ENCODE measurements around the gene TNFRSF4.

Gene TNFRSF4

GRCh38 chr1:1169429-1170214, 44.3 kb downstream of the TNFRSF4 start:
- no peak for DNase-seq (ENCODE audit: low read depth)

DNA sequence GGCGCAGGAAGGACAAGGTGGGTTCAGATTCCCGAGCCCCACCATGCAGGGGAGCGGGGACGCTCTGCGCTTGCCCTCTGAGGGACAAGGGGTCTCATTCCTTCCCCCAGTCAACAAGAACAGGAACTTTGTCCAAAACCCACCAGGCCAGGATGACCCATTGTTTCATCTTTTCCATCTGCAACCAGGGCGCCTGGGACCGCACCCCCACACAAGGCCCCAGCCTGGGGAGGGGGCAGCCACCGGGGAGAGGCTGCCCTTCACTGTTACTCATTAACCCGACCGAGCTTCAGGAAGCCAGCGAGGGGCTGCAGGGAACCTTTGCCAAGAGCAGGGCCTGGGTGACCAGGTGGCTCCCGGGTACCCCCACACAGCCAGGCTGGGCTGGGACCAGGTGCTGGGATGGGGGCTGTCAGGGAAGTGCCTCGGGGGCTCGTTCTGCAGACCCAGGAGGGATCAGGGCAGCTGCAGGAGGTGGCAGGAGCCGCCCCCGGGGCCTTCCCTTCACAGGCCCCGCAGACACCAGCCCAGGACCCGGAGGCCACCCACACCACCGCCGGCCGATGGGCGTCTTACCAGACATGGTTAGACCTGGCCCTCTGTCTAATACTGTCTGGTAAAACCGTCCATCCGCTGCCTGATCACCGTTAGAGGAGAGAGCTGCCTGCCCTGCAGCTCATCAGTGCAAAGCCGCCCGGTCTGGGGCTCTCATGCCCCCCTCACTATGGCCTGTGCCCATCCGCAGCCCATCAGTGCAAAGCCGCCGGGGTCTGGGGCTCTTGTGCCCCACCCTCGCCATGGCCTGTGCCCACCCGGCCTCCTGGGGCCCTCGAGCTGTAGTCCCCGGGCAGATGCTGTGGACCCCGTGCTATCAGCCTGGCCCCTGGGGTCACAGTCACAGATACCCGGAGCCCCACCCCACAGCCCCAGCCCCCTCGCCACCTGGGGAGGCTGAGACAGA, 45.2 kb downstream of the TNFRSF4 start:
- DNase-seq (ENCODE audit: low read depth): no peak

- no peak for DNase-seq (ENCODE audit: low read depth)
These were observed 46.0 kb downstream of the TNFRSF4 start for GRCh38 chr1:1167841-1168450.

DNA sequence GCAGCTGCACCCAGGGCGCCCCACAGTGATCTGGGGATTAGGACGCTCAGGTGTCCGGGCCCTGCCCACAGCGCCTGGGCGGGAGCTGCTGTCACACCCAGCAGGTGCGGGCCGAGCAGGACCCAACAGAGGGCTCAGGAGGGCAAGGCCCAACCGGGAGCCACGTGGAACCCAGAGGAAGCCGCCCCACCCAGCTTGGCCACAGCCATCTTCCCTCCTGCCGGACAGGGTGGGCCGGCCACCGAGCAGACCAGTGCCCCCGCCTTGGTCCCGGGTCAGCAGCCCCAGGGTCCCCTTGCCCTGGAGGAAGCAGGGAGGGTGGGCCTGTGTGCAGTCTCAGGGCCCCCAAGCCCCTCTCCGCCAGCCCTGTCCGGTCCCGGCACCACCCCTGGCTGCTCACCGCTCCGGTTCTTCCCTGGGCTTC, 46.5 kb downstream of the TNFRSF4 start:
- DNase-seq (ENCODE audit: low read depth): no peak

- no peak for DNase-seq (ENCODE audit: low read depth)
These were observed 47.1 kb downstream of the TNFRSF4 start for GRCh38 chr1:1166642-1167397.

GRCh38 chr1:1165900-1166421, 48.0 kb downstream of the TNFRSF4 start:
- no peak for DNase-seq (ENCODE audit: low read depth)

DNA sequence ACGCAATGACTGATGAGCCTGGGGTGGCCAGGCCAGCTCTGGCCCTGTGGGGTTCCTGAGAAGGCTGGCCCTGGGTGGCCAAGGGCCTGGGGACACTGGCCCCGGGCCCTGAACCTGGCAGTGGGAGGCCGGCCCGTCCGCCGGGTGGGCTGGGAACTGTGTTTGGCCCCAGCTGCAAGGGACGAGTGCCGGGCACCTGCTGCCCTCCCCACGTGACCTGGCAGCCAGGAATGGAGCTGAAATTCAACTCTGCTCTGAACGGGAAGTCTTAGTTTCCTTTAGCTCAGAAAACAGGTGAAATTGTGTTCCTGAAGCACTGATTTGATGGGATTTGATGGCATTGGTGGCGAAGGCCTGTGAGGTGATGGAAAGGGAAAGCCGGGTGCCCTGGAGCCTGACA, 48.5 kb downstream of the TNFRSF4 start:
- no peak for DNase-seq (ENCODE audit: low read depth)

GRCh38 chr1:1164701-1165451, 49.1 kb downstream of the TNFRSF4 start:
- no peak for DNase-seq (ENCODE audit: low read depth)

DNA sequence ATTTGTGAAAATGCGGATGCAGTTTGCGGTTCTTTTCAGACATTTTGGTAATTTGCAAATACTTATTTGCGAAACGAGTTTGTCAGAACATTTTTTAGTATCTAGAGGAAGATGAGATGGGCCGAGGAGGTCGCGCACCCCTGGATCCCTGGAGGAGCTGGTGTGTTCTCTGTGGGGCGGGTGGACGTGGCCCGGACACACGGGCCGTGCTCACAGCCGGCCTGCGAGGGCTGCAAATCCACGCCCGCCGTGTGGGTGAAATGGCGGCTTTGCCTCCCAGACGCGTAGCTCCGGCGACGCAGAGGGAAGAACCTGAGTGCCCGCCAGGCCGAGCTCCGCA, 49.6 kb downstream of the TNFRSF4 start:
- no peak for DNase-seq (ENCODE audit: low read depth)

DNA sequence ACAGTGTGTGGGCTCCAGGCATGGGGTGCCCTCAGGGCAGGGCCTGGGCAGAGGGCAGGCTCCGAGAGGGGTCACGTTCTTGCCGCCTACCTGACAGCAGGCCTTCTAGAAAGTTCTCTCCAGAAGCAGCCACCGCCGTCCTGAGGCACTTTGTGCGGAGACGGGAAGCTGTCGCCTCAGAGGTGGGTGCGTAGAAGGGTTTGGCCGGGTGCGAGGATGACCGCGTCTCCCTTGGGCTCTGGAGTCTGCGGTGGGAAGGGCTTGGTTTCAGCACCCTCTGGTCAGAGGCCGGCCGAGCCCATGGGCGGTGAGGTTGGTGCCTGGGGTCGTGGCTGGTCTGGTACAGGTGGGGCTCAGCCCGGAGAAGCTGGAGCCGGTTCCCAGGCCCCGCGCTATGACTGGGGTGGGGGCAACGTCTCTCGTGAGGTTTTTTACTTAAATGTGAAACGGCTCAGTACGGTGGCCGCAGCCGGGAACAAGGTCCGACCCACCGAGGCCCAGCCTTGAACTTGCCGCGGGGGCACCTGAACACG, 50.3 kb downstream of the TNFRSF4 start:
- DNase-seq (ENCODE audit: low read depth): no peak

- no peak for DNase-seq (ENCODE audit: low read depth)
These were observed 51.1 kb downstream of the TNFRSF4 start for GRCh38 chr1:1162597-1163537.

GRCh38 chr1:1161683-1162079, 52.3 kb downstream of the TNFRSF4 start:
- DNase-seq (ENCODE audit: low read depth): no peak
